GM18858 (cell line): ENCODE measurements around the gene DDX59.
"Not testable (repeated sequence)": the region's sequence is repeated elsewhere in the genome, so short reads cannot be mapped to it uniquely, and the experiment has no call there.

Source experiments
- ATAC-seq: cut with Tn5 transposase; IDR thresholded peaks from one replicate; pipeline ENCODE4 v1.9.1; 2021; ENCODE audit not compliant: unreplicated experiment

Gene DDX59

GRCh38 chr1:200631375-200631774, 38.3 kb downstream of the DDX59 start:
- ATAC-seq, result no peak

- ATAC-seq, result not testable (repeated sequence)
Measured at GRCh38 chr1:200630515-200630899, 39.2 kb downstream of the DDX59 start.

- no peak for ATAC-seq
Measured at GRCh38 chr1:200629876-200630514, 39.7 kb downstream of the DDX59 start.

DNA sequence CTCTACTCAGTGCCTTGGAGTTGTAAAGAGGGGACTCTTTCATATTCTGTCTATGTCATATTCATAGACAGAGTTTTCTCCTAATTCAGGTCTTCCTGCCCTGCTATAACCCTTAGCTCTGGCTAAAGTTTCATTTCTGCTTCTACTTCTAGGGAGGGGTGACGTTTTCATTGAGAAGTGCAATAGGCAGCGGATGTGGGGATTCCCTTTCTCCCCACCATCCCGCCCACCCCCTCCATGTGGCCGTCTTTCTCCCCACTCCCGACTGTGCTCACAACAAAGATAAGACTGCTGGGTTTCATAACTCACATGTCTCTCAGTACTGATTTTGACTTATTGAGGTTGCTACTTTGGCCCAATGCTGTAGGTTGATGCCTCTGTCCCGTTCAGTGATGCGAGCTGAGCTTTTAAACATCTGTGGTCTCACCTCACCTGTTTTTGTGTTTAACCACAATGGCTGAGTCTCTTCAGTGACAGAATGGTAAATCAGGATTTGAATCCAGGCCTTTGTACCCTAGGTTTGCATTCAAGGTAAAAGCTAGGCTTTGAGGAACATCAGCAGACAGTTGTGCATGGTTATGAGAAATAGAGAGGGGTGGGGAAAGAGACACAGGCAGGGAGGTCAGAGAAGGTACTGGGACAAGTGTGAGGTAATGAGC, 41.4 kb downstream of the DDX59 start:
- ATAC-seq, result peak; percentile 60

- no peak for ATAC-seq
Measured at GRCh38 chr1:200627575-200628222, 42.0 kb downstream of the DDX59 start.

GRCh38 chr1:200626853-200627534, 42.7 kb downstream of the DDX59 start:
- ATAC-seq, result no peak

DNA sequence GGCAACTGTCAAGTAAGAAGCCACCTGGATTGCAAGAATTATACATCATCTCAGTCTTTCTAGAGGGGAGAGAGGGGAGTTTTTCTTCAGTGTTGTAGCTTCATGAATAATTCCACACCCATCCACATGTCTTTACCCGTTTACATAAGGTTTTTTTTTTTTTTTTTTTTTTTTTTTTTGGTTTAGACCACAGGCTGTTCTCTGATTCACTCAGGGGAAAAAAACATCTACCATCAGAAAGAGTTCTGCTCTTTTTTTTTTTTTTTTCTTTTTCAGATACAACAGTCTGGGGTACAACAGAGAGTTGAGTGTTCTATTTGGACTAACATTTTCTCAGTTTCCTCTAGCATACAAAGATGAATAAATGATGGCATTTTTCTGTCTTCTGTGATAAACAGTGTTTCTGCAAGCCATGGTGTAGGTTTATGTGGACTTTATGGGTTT, 44.3 kb downstream of the DDX59 start:
- ATAC-seq, result peak; percentile 32

DNA sequence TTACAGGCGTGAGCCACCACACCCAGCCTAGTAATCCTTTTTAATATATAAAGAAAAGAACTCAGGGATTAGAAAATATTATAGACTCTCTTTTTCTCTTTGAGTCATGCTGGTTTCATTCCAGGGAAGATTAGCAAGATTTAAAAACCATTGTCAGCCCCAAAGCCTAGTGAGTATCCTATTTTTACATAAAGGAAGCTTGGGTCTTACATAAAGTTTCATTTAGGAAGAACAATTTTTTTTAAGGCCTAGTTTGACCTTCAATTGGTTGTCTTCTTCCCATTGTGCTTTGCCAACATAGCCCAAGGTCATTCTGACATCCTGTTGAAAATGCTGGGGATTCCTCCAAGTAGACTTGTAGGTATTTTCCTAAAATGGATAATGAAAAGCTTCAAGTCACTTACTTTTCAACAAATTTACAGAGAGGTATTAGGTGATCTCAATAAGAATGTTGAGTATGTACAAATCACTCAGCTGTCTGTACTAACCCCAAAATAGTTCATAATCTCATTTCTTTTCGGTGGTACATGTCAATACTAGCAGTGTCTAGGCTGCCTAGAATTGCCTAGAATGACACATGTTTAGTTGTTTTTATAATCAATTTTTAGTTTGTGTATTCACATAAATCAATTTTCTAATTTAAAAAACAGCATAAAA, 44.9 kb downstream of the DDX59 start:
- ATAC-seq, result peak; percentile 7

DNA sequence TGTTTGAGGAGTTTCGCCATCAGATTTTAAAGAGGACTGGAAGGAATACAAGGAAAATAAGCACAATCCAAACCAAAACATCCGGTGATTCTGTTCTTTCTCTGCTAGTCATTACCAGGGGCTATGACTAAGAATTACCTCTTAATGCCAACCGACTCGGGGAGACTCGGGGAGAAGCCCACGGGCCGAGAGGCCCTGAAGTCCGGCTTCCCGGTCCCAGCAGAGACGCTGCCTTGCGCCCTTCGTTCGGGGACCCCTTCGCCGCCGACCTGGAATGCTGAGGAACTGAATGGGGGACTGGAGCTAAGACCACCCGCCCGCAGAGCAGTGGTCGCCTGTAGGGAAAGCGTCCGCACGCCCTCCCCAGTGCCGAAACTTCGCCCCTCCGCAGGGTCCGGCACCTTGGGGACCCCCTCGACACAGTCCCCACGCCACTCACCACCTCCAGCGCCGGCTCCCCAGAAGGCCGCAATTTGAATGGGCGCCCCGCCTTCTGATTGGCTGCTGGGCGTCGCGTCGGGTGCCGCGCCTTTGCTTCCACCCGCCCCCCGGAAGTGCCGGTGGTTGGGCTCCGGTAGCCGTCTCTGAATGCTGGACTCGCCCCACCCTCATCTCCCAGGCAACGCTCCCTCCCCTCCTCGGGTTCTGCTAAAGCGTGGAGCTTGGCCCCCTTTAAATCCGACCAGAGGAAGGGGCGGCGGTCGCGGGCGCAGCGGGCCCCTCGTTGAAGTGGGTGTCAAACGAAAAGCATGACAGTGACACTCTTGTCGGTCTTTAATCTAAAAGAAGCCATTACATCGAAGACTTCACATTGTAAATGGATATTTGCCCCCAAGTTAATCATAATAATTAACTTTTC, 49.2 kb downstream of the DDX59 start, which contains the start of gene KIF14:
Gene KIF14 (minus strand): TSS at position 479 of the 859 bp plus-strand sequence. CDS start 2,028 bp downstream, outside the sequence.
- peak; percentile 70 for ATAC-seq

GRCh38 chr1:200619894-200620272, 49.8 kb downstream of the DDX59 start:
- no peak for ATAC-seq

- ATAC-seq, result no peak
Measured at GRCh38 chr1:200610846-200611245, 58.9 kb downstream of the DDX59 start.

DNA sequence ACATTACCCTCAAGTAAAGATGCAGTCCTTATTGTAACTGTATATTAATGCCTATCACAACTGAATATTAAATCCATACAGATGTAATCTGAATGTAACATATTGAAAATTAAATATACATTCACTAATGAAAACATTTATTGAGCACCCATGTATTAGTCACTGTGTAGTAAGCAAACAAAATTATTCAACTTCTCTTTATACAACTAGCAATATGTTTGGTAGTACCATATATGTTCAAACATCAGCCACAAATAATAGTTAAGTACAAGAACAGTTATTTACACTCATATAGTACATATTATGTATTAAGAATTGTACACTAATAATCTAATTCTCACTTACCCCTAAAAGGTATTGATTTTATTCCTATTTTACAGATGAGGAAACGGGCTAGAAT, 67.1 kb downstream of the DDX59 start:
- ATAC-seq, result no peak
